ENCODE results near the gene TRIM60. TPM values are rescaled to one million over a fixed set of nuclear protein-coding genes. Genes with fewer than 3 reads are reported as not detected.

The TRIM60 gene
- total RNA-seq, 1 donor from 2014 or later: not detected

- no peaks in the 10 kb centered on the region for H3K36me3 Mint-ChIP-seq (ENCODE audit: unreplicated experiment)
- H3K27me3 Mint-ChIP-seq (ENCODE audit: unreplicated experiment): no peaks in the 10 kb centered on the region
- H3K27ac Mint-ChIP-seq (ENCODE audit: unreplicated experiment): no peak overlapping the region
- H3K4me1 Mint-ChIP-seq (ENCODE audit: unreplicated experiment): no peaks in the 10 kb centered on the region
- DNase-seq (ENCODE audit: extremely low spot score, unreplicated experiment): no peak
- no peak overlapping the region for H3K4me3 Mint-ChIP-seq (ENCODE audit: unreplicated experiment)
- no peak for TF ChIP-seq CTCF (IDR thresholded peaks at IDR 0.05)
- H3K9me3 Mint-ChIP-seq (ENCODE audit: unreplicated experiment): no peaks in the 10 kb centered on the region
These were observed 26.4 kb upstream of the TRIM60 start for GRCh38 chr4:165005352-165005925.

- Mint-ChIP-seq H3K27ac (ENCODE audit: unreplicated experiment) (no peak overlapping the region), H3K36me3 (ENCODE audit: unreplicated experiment) (no peaks in the 10 kb centered on the region), H3K4me3 (ENCODE audit: unreplicated experiment) (no peak overlapping the region), H3K4me1 (ENCODE audit: unreplicated experiment) (no peaks in the 10 kb centered on the region), H3K9me3 (ENCODE audit: unreplicated experiment) (no peaks in the 10 kb centered on the region), H3K27me3 (ENCODE audit: unreplicated experiment) (no peaks in the 10 kb centered on the region)
- no peak for DNase-seq (ENCODE audit: extremely low spot score, unreplicated experiment)
- no peak for TF ChIP-seq CTCF (IDR thresholded peaks at IDR 0.05)
These were observed 25.3 kb upstream of the TRIM60 start for GRCh38 chr4:165006456-165006855.

GRCh38 chr4:165006886-165007285, 24.9 kb upstream of the TRIM60 start:
- Mint-ChIP-seq H3K4me3 (ENCODE audit: unreplicated experiment) (no peak overlapping the region), H3K27me3 (ENCODE audit: unreplicated experiment) (no peaks in the 10 kb centered on the region), H3K36me3 (ENCODE audit: unreplicated experiment) (no peaks in the 10 kb centered on the region), H3K4me1 (ENCODE audit: unreplicated experiment) (no peaks in the 10 kb centered on the region), H3K9me3 (ENCODE audit: unreplicated experiment) (no peaks in the 10 kb centered on the region), H3K27ac (ENCODE audit: unreplicated experiment) (no peak overlapping the region)
- no peak for DNase-seq (ENCODE audit: extremely low spot score, unreplicated experiment)
- no peak for TF ChIP-seq CTCF (IDR thresholded peaks at IDR 0.05)

GRCh38 chr4:165009493-165010227, 22.1 kb upstream of the TRIM60 start:
- Mint-ChIP-seq H3K27ac (ENCODE audit: unreplicated experiment) (no peak overlapping the region), H3K36me3 (ENCODE audit: unreplicated experiment) (no peaks in the 10 kb centered on the region), H3K4me1 (ENCODE audit: unreplicated experiment) (no peaks in the 10 kb centered on the region), H3K27me3 (ENCODE audit: unreplicated experiment) (peaks cover 2% of the 10 kb centered on the region), H3K4me3 (ENCODE audit: unreplicated experiment) (no peak overlapping the region), H3K9me3 (ENCODE audit: unreplicated experiment) (no peaks in the 10 kb centered on the region)
- no peak for TF ChIP-seq CTCF (IDR thresholded peaks at IDR 0.05)
- no peak for DNase-seq (ENCODE audit: extremely low spot score, unreplicated experiment)

GRCh38 chr4:165010487-165010886, 21.3 kb upstream of the TRIM60 start:
- no peak for TF ChIP-seq CTCF (IDR thresholded peaks at IDR 0.05)
- no peaks in the 10 kb centered on the region for H3K36me3 Mint-ChIP-seq (ENCODE audit: unreplicated experiment)
- no peak overlapping the region for H3K4me3 Mint-ChIP-seq (ENCODE audit: unreplicated experiment)
- DNase-seq (ENCODE audit: extremely low spot score, unreplicated experiment): no peak
- H3K27ac Mint-ChIP-seq (ENCODE audit: unreplicated experiment): no peak overlapping the region
- peaks cover 2% of the 10 kb centered on the region for H3K27me3 Mint-ChIP-seq (ENCODE audit: unreplicated experiment)
- H3K4me1 Mint-ChIP-seq (ENCODE audit: unreplicated experiment): no peaks in the 10 kb centered on the region
- no peaks in the 10 kb centered on the region for H3K9me3 Mint-ChIP-seq (ENCODE audit: unreplicated experiment)
